Astrocyte of the spinal cord (primary cell): ENCODE results near the gene ZNF100.
"Not testable (repeated sequence)": the region's sequence is repeated elsewhere in the genome, so short reads cannot be mapped to it uniquely, and the experiment has no call there.

ENCODE experiments used
- DNase-seq: peaks from one replicate; pipeline ENCODE4 v3.0.0; 2011; ENCODE audit warnings: low read depth, low spot score
- H3K4me3 ChIP-seq: 2 replicates; pipeline ENCODE4 v1.5.1; 2011; ENCODE audit warnings: low read depth, mild to moderate bottlenecking, low read length, moderate library complexity
- CTCF ChIP-seq: IDR thresholded peaks from 2 replicates; pipeline ENCODE4 v1.5.1; 2012; ENCODE audit warnings: low read depth, mild to moderate bottlenecking, low read length, inconsistent platforms
- in situ Hi-C: cut with HindIII; loops from 2 replicates; pipeline ENCODE4 v1.10.0; 2017; ENCODE audit warnings: low sequenced_read_pairs

Gene ZNF100

GRCh38 chr19:21767065-21767800 lies at the start of gene ZNF100:
TSS of gene ZNF100 (minus strand) at chr19:21767579. CDS start at chr19:21767429, 150 bp downstream.
- TF ChIP-seq CTCF = no peak
- peak; percentile 92 for DNase-seq
- in situ Hi-C loops = no loop called here
- H3K4me3 ChIP-seq = peak within 1 kb of the TSS; percentile 83

GRCh38 chr19:21812448-21812847 lies 45.1 kb upstream of the ZNF100 start:
- no peak for DNase-seq
- no peak for TF ChIP-seq CTCF
- H3K4me3 ChIP-seq = no peak overlapping the region
- in situ Hi-C loops = no loop called here

GRCh38 chr19:21808400-21809000 lies 41.1 kb upstream of the ZNF100 start:
- in situ Hi-C loops, H3K4me3 ChIP-seq, DNase-seq: not testable (repeated sequence)

GRCh38 chr19:21789466-21790085 lies 22.2 kb upstream of the ZNF100 start:
- in situ Hi-C loops = no loop called here
- TF ChIP-seq CTCF = no peak
- no peak overlapping the region for H3K4me3 ChIP-seq
- DNase-seq = no peak

GRCh38 chr19:21786936-21787335 lies 19.6 kb upstream of the ZNF100 start:
- DNase-seq = no peak
- TF ChIP-seq CTCF = no peak
- in situ Hi-C loops = no loop called here
- no peak overlapping the region for H3K4me3 ChIP-seq

- DNase-seq, H3K4me3 ChIP-seq, in situ Hi-C loops: not testable (repeated sequence)
Observed at GRCh38 chr19:21775792-21776191, 8.4 kb upstream of the ZNF100 start.

GRCh38 chr19:21766705-21767064 lies 694 bp downstream of the ZNF100 start:
- peak overlapping the region; percentile 83 for H3K4me3 ChIP-seq
- DNase-seq, in situ Hi-C loops: not testable (repeated sequence)

- DNase-seq = no peak
- TF ChIP-seq CTCF = no peak
- H3K4me3 ChIP-seq = no peak overlapping the region
- in situ Hi-C loops = no loop called here
Observed at GRCh38 chr19:21765151-21765550, 2.2 kb downstream of the ZNF100 start.

- DNase-seq, H3K4me3 ChIP-seq, in situ Hi-C loops: not testable (repeated sequence)
Observed at GRCh38 chr19:21761547-21761946, 5.8 kb downstream of the ZNF100 start.
